Endothelial cell of umbilical vein (primary cell): ENCODE data around the gene TMEM37.

ENCODE experiments used
- CTCF ChIP-seq, 2 donors: IDR thresholded peaks; 1 replicate in 1 of 2; 2 replicates in 1 of 2; pipeline ENCODE4 v1.5.1; 2011; ENCODE audit warnings: low read length in 2 of 2, mild to moderate bottlenecking in 2 of 2, moderate library complexity in 2 of 2, control low read depth in 1 of 2, inconsistent platforms in 1 of 2, low read depth in 1 of 2; ENCODE audit not compliant: insufficient read depth in 1 of 2; ENCODE audit errors: extremely low read depth in 1 of 2
- EZH2 ChIP-seq: IDR thresholded peaks from 2 replicates; pipeline ENCODE4 v1.6.1; 2012; ENCODE audit warnings: borderline replicate concordance, low read depth, mild to moderate bottlenecking, moderate library complexity, low read length, inconsistent platforms; ENCODE audit not compliant: severe bottlenecking
- GATA2 ChIP-seq: IDR thresholded peaks from 2 replicates; pipeline ENCODE4 v1.7.0; 2011; ENCODE audit warnings: low read depth, mild to moderate bottlenecking, moderate library complexity, mixed read lengths, low read length; ENCODE audit not compliant: insufficient read length, insufficient read depth
- MYC ChIP-seq: IDR thresholded peaks from one replicate; pipeline ENCODE4 v1.6.1; 2011; ENCODE audit warnings: mild to moderate bottlenecking, low read depth, low read length
- POLR2A ChIP-seq: IDR thresholded peaks from 2 replicates; pipeline ENCODE4 v1.6.1; 2012; ENCODE audit warnings: low read depth, mild to moderate bottlenecking, control low read depth, low read length
- POLR2AphosphoS5 ChIP-seq: IDR thresholded peaks from 2 replicates; pipeline ENCODE4 v1.6.1; 2012; ENCODE audit warnings: low read depth, mild to moderate bottlenecking, control low read depth, low read length, moderate library complexity; ENCODE audit not compliant: insufficient read depth

- TF ChIP-seq CTCF (IDR thresholded peaks at IDR 0.05; ENCODE audit: extremely low read depth in 1 of 2, insufficient read depth in 1 of 2, low read depth in 1 of 2, low read length in 2 of 2) (no peak), POLR2A (no peak), POLR2AphosphoS5 (no peak), MYC (no peak), GATA2 (no peak), EZH2 (no peak)
Observed at GRCh38 chr2:119423811-119424210, 7.8 kb upstream of the TMEM37 start.
